ENCODE results near the gene TGM1. TPM values are rescaled to one million over a fixed set of nuclear protein-coding genes. Genes with fewer than 3 reads are reported as not detected.
"Not testable (repeated sequence)": the region's sequence is repeated elsewhere in the genome, so short reads cannot be mapped to it uniquely, and the experiment has no call there.

TGM1 gene
- total RNA-seq, 1 donor from 2014 or later = 0.17 TPM

DNA sequence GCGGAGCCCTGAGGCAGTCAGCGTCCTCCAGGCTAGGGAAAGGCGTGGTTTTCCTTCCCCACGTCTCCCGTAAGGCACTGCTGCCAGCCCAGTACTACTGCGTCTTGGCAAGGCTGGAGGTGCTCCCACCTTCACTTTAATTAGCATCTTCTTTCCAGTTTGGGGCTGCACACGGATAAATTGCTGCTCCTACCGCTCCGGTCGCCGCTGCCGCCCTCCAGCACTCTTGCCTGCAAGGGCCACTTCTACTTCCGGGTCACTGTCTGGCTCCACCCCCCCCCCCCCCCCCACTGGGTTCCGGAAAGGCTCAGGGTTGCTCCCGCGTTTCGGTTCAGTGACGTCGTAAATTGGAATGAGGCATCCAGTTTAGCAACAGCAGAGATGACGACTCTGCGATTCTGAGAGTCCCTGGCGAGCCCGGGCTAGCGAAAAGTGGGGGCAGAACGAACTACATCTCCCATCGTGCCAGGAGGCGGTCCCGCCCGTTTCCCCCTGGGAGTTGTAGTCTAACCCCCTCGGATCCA, 30.8 kb downstream of the TGM1 start, which contains the start of gene NEDD8:
Gene NEDD8 (minus strand): TSS at position 247 of the 524 bp plus-strand sequence. CDS start 100 bp downstream, at position 147.
- DNase-seq = peak; percentile 97

DNA sequence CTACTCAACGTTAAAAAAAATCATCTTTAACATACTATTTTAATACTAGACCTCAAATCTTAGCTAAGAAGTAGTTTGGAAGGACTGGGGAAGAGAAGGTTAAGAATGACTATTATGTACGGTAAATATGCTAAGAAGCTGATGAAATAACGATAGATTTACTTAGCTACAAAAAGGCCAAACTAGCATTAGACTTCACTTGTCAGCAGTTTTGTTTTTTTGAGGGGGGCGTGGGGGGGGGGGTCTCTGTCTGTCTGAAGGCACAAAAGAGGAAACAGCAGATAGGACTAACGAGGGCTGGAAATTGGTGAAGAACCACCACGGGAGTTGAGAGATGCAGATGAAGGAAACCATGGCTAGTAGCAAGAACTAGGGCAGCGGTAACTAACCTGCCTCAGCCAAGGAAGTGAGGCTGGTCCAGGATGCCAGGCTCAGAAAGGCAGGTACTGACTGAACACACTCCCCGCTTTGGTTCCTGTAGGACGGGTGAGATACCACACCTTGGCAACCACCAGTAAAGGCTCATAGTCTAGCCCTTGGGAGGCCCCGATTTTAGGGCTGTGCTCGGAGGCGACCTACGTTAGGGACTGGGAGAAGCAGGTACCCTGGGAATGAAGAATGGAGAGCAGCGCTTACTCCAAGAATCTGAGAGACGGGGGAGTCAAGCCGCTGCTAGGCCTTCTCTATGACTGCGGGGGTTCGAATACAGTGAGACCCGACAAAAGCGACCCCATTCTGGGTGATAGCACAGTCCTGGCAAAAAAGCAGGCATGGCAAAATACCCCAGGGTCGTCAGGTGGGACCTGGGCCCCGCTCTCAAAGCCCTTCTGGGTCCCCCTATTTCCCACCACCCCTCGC, 31.5 kb downstream of the TGM1 start:
- peak; percentile 40 for DNase-seq

DNA sequence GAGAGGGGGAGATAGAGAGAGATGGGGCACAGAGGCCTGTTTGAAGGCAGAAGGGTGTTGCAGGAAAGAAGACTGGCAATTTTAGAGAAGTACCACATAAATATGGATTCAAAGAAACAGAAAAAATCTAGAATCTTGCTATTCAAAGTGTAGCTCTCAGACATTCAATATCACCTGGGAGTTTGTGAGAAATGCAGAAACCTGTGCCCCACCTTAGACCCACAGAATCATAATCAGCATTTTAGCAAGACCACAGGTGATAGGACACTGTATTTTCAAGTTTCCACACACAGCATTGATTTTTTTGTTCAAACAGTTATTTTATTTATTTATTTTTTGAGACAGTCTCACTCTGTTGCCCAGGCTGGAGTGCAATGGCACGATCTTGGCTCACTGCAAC, 34.1 kb downstream of the TGM1 start:
- DNase-seq = no peak

DNA sequence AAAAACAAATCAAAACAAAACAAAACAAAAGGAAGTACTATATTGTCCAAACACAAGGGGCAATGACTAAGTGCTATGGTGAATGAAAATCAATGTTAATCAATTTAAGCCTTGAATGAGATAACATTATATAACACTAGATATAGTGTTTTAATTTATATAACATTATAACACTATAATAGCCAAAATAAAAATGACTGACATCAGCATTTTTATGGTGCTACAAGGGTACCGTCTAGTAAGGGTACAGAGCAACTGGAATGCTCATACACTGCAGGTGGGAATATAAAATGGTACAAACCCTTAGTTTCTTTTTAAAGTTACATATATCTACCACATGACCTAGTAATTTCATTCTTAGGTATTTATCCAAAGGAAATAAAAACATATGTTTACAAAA, 36.5 kb downstream of the TGM1 start:
- DNase-seq = no peak

DNA sequence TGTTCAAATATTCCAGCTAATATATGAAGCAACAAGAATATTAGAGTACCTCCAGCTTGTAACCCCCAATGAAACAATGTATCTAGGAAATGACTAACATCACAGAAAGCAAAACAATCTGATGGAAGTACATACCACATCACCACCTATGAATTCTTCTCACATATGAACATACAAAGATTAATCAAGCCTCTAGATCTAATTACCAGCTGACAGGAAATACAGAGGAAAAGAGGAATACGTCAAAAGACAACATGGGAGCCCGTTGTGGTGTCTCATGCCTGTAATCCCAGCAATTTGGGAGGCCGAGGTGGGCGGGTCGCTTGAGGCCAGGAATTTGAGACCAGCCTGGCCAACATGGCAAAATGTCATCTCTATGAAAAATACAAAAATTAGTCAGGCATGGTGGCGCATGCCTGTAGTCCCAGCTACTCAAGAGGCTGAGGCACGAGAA, 38.3 kb downstream of the TGM1 start:
- peak; percentile 96 for DNase-seq

DNA sequence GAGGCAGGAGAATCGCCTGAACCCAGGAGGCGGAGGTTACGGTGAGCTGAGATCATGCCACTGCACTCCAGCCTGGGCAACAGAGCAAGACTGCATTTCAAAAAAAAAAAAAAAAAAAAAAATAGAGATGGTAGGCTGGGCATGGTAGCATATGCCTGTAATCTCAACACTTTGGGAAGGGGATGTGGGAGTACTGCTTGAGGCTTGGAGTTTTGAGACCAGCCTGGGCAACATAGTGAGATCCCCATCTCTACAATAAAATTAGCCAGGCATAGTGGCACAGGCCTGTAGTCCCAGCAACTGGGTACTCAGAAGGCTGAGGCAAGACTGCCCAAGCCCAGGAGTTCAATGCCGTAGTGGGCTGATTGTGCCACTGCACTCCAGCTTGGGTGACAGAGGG, 40.0 kb downstream of the TGM1 start:
- DNase-seq = not testable (repeated sequence)

DNA sequence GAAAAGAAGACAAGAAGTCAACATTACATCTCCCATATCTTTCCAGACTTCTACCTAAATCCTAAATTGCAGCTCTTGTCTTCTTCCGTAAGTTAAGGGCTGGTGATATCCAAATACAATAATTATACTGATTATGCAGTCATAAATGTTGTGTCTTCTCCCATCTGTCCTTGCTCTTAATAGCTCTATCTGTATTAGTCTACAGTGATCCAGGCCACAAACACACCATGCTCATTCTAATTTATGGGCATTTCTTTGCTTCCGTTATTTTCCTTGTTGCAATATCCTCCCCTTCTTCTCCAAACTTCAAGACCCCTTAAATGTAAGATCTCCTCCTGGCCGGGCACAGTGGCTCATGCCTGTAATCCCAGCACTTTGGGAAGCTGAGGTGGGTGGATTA, 43.5 kb downstream of the TGM1 start:
- no peak for DNase-seq

DNA sequence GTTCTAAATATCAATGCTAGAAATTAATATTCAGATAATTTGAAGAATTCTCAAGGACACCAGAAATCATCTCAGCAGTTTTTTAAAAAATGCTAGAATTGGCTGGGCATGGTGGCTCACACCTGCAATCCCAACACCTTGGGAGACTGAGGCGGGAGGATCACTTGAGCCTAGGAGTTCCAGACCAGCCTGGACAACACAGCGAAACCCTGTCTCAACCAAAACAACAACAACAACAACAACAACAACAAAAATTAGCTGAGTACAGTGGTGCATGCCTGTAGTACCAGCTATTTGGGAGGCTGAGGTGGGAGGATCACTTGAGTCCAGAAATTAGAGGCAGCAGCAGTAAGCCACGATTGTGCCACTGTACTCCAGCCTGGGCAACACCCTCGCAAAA, 43.9 kb downstream of the TGM1 start:
- DNase-seq = no peak

DNA sequence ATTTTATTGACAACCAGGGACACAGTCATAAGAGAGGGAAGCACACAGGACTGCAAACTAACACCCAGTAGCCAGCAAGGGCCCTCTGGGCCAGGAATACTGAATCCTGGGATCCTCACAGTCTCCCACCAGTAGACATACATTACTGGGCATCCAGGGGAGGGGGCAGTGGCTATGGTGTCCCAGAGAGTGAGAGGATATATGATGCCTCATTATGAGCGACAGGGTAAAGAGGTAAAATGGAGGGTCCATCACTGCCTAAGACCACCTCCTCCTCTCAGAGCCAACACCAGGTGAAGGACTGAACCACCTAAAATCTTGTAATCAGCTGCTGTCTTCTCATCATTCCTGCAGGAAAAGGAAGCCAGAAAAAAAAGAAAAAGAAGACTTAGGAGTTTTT, 46.1 kb downstream of the TGM1 start:
- DNase-seq = not testable (repeated sequence)

DNA sequence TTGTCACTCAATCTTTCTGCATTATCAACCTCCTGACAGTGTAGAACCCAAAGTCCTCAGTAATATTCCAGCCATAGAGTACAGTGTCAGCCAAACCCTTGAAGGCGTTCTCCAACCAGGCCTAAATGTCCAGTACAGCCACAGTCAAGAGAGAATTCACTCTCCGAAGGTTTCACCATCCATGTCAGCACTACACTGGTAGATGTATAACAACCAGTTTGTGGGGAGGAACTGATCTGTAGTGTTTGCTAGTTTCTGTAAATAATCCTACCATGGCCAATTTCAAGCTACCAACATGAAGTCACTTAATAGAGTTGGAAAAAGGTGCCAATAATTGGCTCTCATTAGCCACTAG, 46.7 kb downstream of the TGM1 start:
- no peak for DNase-seq

DNA sequence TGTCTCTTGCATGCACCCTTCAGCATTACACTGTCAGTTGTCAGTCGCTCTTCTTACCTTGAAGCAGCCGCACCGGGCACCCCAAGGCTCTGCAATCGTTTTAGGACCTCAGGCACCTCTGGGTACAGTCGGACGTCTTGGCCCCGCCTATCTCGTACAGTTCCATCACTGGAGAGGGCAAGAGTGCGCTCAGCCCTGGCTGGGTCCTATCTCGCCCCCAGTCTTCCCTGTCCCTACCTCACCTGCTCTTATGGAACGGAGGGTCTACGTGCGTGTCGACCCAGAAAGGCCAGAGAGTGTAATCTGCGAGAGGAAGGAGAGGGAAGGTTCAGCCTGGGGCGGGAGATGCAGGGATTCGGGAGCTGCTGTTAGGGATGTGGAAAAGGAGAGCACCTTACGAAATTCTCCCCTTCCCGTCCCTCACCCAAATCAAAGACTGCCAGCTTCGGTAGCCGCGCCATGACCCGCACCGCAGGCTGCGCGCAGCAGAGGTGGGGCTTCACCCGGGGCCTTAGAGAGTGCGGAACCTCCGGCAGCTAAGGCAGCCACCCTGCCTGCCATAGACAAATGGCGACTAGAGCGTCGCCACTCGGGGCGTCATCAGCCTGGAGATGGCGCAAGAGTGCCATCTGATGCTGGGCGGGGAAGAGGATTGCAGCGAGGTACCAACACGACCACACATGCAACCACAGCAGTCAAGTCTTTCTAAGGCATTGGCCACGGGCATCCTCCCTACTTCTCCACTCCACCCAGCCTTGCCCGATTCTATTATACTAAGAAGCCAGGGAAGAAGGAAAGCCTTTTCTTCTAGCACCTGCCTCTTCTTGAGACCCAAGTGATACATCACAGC, 47.3 kb downstream of the TGM1 start, which contains the start of gene MDP1:
Gene MDP1 (minus strand): TSS at position 572 of the 850 bp plus-strand sequence. CDS start 111 bp downstream, at position 461.
- DNase-seq = peak; percentile 95

DNA sequence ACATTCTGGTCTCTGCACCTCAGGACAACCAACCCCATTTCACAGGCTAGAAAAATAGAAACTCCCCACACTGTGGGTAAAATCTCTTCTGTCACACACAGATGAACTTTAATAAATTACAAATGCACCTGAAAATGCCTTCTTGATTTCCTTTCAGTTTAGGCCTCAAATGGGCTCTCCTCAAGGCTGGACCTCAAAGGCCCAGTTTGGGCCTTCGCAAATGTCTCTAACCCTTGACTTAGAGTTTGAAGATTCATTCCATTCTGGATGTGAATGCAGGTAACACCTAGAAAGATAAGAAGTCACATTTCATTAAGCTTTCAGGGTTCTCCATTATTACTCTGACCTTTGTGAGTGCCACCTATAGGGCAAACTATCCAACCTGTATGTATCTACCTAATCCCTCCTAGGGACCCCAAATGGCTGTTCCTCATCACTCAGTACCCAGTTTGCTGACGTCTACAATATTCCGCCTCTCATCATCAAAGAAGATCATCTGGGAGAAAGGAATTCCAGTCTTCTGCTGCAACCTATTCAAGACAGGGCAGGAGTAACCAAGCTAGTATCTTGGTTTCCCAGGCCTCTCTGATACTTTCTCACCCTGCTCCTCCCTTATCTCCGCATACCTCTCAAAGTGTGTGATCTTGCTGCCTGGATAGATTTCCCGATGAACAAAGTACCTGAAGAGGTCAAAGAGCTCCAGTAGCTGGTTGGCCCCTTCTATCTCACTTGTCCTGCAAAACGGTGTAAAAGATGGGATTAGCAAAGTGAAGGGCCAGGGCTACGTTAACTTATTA, 48.9 kb downstream of the TGM1 start:
- no peak for DNase-seq

DNA sequence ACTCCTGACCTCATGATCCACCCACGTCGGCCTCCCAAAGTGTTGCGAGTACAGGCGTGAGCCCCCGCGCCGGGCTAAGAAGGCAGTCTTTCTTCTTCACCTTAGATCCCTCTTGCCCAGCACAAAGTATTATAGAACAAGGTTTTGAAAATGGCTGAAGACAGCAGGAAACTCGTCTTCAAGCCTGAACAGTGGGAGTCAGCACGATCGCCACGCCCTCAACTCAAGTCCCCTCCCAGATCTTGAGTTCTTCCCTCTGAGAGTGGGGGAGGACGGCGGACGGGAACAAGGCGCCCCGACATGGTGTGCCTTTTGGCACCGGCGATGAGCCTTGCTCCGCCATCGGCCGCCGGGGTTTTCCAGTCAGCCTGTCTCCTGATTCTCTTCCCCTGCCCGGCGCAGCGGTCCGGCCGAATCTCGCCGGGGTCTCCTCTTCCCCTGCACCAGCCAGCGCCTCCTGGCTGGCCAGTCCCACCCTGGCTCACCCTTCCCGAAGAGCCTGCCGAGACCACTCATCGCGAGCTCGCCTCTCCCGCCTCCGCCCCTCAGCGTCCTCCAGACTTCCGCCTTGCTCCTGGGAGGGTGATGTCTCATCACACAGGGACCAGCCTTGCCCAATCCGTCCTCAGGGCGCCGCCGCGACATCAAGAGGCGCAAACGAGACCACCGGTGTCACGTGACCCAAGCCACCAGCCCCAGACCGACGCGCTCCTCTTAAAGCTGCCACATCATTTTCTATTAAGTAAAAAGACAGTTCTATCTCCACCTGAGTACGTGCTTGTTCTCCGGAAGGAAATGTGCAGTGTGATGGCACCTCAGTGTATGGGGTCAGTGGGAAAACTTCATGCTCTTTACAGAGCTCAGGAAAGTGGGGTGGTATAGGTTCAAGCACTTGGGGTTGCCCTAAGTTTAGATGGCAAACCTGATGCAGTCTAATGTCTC, 49.8 kb downstream of the TGM1 start, which contains the start of gene CHMP4A:
Gene CHMP4A (minus strand): TSS at position 565 of the 942 bp plus-strand sequence. CDS start 49 bp downstream, at position 516.
- peak; percentile 99 for DNase-seq

DNA sequence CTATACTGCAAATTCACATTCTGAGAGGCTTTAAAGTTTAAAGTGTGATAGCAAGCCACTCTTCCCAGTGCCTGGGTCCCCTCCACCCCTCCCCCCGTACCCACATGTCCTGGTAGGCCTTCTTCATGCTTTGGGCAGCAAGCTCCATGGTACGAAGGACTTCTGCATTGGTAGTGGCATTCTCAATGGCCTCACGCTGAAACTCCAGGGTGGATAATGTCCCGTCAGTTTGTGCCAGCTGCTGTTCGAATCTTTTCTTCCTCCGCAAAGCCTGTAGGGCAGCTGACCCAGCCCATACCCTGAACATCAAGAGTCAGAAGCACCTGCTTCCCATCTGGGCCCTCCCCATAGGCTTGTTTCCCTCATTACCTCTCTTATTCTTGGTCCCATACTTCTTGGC, 51.7 kb downstream of the TGM1 start:
- DNase-seq = no peak

DNA sequence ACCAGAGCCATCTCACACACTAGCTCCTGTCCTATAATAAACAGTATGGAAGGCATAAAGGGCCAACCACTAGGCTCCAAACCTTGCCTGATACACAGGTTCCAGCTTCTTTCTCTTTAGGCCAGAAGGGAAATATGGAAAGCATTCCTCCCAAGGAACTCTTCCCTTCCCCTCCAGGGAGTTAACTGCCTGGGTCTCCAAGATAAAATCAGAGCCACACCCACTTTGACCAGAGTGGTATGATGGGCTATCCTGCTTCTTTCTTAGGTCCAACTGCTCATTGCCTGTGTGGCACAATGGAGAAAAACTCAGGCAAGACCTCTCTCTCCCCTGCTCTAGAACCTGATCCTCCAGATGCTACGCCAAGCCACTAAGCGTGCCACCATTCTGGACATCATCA, 55.4 kb downstream of the TGM1 start:
- DNase-seq = no peak

DNA sequence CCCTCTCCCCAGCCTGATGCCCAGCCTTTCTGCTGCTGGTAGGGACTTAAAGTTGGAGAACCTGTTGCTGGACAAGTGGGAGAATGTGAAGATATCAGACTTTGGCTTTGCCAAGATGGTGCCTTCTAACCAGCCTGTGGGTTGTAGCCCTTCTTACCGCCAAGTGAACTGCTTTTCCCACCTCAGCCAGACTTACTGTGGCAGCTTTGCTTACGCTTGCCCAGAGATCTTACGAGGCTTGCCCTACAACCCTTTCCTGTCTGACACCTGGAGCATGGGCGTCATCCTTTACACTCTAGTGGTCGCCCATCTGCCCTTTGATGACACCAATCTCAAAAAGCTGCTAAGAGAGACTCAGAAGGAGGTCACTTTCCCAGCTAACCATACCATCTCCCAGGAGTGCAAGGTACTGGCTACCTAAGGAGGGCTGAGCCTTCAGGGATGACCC, 55.8 kb downstream of the TGM1 start:
- DNase-seq = no peak

DNA sequence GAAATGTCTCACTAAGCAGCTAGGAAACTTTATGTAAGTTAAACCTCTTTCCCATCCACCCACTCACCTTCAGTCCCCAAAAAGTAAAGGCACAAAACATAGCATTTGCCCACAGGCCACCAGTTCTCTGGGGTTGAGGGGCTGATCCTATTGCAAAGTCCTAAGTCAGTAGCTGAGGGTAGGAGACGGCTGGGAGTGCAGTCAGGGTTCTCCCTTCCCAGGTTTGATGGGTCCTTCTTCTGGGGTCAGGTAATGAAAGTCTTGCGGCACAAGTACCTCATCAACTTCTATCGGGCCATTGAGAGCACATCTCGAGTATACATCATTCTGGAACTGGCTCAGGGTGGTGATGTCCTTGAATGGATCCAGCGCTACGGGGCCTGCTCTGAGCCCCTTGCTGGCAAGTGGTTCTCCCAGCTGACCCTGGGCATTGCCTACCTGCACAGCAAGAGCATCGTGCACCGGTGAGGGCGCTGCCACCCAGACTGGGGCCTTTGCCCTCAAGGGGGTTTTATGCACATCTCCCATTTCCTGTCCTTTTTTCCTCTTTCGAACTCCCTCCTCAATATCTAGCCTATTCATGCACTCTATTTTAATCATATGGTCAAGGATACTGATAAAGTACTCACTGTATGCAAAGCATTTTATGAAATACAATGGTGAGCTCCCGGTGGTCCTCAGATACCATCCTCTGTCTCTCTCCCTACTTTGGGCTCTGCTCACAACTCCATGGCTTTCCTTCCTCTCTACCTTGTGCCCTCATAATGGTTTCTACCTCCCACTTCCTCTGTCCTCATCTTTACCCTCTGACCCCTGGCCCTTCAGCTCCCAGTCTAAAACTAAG, 56.5 kb downstream of the TGM1 start:
- DNase-seq = no peak

DNA sequence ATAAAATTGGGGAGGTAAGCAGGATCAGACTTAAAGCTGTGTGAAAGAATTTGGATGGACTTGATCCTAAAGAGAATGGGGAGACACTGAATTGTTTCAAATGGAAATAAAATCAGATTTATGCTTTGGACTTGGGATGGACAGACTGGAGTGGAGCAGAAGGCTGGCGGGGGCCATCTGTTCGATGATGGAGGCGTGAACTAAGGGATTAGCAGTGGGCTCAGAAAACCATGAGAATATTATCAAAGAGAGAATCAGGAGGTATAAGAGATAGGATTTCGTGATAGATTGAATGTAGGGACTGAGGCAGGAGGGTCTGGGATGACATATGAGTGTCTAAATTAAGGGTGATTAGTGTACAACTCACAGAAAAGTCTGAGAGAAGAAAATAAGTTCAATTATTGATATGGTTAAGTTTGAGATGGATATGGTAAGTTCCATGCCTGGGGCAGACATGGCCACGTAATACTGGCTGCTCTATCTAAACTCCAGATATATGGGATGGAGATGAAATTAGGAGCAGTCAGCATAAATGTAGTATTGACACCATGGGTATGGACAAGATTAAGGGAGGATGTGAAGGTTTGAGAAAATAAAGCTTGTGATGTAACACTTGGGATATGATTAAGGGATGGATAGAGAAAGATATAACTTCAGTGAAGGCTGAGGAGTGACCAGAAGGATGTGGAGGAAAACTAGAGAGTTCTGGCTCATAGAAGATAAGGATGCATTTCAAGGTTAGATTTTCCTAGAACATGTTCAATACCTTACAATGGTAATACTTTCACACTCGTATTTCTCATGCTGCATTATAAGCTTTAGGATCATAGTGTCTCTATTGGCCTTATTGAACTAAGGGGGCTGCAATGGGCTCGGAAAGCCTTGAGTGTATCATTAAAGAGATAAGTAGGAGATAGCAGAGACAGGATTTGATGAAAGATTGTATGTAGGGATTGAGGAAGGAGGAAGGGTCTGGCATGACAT, 58.5 kb downstream of the TGM1 start:
- DNase-seq = no peak

Measured in dermis blood vessel endothelial cell (primary cell).